ENCODE results near the gene CLDN34.

Gene CLDN34, protein sequence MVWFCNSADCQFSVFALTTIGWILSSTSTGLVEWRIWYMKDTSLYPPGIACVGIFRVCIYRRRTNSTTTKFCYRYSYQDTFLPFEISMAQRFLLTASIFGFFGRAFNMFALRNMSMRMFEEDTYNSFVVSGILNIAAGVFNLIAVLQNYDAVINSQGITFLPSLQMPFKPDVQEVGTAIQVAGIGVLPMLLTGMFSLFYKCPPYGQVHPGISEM

DNA sequence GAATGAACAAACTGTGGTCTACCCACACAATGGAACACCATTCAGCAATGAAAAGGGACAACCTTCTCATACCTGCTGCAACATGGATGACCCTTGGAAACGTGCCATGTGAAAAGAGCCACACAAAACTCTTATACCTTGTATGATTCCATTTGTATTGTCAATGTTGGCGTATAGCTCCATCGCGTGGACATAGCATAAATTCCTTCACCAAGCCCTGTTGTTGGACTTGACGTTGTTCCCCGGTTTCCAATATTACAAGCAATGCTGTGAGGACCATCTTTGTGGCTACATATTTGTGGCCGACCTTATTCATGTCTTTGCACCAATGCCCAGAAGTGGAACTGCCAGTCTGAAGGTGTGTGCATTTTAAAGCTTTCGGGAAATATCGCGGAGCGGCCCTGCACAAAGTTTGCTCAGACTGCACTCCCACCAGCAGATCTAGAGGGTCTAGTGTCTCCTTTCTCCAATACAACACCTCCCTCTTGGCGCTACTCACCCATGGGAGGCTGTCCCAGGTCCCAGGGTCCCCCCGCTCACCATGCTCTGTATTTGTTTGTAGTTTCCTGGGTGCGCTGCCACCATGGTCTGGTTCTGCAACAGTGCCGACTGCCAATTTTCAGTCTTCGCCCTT is at the start of gene CLDN34:
CLDN34 (plus strand) TSS at position 584 of the 634 bp plus-strand sequence; CDS start at position 584, 0 bp downstream.
- DNase-seq (ENCODE audit: low read depth): no peak

DNA sequence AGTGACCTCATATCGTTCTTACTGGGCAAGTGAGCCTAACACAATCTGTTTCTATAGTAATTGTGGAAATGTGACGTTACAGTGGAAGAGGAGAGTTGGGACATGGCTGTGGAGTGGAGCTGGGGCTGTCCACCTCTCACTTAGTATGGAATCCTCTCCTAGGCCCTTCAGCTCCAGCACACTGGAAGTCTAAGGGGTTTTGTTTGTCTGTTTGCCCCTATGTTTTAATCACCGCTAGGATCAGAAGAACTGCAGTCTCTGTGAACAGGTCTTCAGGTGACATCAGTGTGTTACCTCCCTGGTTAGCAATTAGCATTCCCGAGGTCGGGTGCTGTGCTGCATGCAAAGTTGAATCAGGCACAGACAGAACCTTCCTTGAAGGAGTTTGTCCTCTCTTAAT is 49.3 kb upstream of the CLDN34 start:
- no peak for DNase-seq (ENCODE audit: low read depth)

GRCh38 chrX:9919632-9920172 is 47.5 kb upstream of the CLDN34 start:
- no peak for DNase-seq (ENCODE audit: low read depth)

DNA sequence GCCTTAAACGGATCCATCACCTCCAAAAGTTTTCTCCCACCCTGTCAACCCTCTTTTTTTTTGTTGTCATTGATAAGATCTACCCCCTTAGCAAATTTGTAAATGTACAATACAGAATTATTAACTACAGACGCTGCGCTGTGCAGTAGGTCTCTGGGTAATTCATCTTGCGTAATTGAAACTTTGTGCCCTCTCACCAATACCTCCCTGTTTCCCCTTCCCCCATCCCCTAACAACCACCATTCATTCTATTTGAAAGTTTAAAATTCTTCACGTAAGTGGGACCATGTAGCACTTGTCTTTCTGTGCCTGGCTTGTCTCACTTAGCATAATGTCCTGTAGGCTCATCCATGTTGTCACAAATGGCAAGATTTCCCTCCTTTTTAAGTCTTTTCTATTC is 45.8 kb upstream of the CLDN34 start:
- no peak for DNase-seq (ENCODE audit: low read depth)

DNA sequence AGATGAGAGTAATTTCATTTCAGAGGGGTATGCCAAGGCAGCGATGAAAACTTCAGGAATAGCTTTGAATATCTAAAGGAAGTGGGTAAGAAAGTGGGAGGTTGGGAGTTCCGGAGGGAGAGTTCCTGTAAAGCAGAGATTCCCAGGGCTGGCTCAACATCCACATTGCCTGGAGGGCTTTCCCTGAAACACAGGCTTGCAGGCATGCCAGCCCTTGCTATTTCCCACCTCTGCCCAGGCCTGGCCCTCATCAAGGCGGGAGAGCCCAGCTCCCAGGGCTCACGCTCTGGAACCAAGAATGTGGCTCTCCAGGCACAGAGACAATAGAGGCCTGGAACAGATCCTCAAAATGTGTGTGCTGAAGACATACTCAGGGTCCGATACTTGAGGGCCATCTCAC is 43.8 kb upstream of the CLDN34 start:
- no peak for DNase-seq (ENCODE audit: low read depth)

GRCh38 chrX:9926002-9926401 is 41.2 kb upstream of the CLDN34 start:
- no peak for DNase-seq (ENCODE audit: low read depth)

DNA sequence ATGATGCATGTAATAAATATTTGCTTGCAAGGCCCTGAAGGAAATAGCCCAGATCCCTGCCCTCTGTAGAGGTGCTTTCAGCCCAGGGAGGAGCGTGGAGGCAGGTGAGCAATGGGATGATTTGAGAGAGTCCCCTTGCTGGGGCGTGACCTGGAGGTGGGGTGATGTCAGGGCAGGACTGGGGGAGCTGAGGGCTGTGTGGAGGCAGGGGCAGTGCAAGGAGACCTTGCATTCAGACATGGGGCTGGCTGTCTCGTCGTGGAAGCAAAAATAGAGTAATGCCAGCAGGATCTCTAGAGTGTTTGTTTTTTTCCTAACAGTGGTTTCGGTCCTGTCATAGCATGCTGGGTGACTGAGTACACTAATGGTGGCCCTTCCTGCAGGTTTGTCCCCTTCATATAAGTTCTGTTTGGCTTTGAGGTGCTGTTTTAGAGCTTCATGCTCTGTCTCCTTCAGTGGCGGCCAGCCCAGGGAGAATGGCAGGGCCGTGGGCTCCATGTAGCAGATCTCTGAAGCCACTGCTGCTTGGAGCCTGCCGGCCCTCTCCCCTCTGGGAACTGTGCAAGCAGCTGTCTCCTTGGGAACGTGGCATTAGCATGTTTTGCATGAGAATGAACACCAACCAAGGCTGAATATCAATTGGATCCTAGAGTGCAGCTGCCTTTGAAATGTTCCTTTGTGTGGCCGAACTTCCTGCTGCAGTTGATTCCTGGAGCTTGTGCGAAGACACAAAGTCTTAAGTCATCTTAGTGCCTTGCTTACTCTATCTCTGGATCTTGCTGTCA is 39.3 kb upstream of the CLDN34 start:
- DNase-seq (ENCODE audit: low read depth): no peak

- no peak for DNase-seq (ENCODE audit: low read depth)
Measured at GRCh38 chrX:9935436-9935835, 31.7 kb upstream of the CLDN34 start.

DNA sequence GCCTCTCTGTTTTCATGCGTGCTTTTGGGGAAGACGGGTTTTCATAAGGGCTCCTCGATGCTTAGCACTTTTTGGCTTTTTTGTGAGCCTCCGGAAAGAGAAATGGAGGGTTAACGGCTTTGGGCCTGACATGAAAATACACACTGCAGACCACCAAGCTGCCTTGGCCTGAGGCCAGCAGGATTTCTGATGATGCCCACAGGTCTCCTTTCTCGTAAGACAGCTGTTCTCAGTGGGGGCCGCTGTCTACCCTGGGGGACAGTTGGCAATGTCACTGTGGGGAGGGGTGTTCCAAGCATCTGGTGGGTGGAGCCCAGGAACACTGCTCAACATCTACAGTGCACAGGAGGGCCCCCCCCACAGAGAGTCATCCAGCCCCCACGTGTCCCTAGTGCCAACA is 29.4 kb upstream of the CLDN34 start:
- no peak for DNase-seq (ENCODE audit: low read depth)

DNA sequence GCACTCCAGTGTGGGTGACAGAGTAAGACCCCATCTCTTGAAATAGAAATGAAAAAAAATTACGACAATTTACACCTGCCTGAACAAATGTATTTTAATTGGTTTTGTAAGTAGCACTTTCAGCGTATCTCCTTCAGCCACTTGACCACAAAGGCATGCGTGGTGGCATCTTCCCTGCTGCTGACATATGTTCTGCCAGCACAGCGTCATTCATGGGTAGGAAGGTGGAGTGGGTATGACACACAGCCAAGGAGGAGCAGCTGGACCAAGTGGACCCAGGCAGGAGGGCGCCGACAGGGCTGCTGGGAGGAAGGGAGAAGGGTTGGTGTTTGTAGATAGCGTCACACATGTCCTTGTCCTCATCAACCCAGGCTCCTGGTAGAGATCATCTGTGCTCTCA is 28.6 kb upstream of the CLDN34 start:
- no peak for DNase-seq (ENCODE audit: low read depth)

DNA sequence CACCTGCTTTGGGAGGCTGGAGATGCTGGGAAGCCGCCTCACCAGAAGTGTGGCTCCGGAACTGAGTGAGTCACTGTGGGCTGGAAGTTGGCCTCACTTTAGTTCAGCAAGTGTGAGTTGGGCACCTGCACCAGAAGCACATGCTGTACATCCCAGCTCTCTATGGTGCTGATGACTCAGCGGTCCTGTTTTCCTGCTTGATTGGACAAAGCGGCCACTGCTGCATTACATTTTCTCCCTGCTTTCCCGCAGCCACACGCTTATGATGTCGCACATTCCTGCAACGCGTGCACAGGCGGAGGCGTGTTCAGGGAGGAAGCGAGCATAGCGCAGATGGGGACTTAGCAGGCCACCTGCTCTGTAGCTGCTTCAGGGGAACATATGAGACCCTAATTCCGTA is 26.7 kb upstream of the CLDN34 start:
- DNase-seq (ENCODE audit: low read depth): no peak

- DNase-seq (ENCODE audit: low read depth): peak; percentile 63
Measured at GRCh38 chrX:9942086-9942485, 25.1 kb upstream of the CLDN34 start.

DNA sequence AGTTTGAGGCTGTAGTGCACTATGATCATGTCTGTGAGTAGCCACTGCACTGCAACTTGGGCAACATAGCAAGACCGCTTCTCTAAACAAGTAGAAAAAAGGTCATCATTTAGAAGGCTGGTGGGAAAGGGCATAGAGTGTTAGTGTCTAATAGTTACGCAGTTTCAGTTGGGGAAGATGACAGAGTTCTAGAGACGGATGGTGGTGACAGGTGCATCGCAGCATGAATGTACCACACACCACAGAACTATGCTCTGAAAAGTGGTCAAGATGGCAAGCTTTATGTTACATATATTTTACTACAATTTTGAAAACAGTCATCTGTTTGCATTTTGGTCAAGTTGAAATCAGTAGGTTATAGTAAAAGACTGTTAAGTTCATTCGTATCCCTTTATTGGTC is 23.7 kb upstream of the CLDN34 start:
- no peak for DNase-seq (ENCODE audit: low read depth)

GRCh38 chrX:9947131-9947794 is 19.9 kb upstream of the CLDN34 start:
- DNase-seq (ENCODE audit: low read depth): no peak

DNA sequence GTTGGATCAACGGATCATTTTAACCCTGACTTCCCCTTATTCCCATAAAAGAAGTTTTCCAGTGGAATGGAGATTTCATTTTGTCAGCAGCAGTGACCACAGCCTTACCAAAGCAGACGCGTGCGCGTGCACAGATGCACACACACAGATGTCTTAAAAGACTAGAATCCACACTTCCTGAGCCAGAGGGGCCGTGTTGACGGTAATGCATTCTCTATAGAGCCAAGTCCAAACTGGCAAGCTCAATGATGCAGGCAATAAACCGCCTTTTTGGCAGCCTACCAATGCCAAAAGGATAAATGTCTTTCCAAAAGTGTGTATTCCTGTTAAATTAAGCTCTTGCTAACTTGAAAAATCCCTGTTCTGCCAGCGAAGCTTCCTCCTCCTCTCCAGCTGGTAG is 18.8 kb upstream of the CLDN34 start:
- DNase-seq (ENCODE audit: low read depth): no peak

DNA sequence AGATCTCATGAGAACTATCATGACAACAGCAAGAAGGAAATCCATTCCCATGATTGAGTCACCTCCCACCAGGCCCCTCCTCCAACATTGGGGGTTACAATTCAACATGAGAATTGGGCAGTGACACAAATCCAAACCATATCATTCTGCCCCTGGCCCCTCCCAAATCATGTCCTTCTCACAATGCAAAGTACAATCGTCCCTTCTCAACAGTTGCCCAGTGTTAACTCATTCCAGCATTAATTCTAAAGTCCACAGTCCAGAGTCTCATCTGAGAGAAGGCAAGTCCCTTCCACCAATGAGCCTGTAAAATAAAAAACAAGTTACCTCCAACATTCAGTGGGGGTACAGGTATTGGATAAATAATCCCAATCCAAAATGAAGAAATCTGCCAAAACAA is 14.9 kb upstream of the CLDN34 start:
- DNase-seq (ENCODE audit: low read depth): no peak

DNA sequence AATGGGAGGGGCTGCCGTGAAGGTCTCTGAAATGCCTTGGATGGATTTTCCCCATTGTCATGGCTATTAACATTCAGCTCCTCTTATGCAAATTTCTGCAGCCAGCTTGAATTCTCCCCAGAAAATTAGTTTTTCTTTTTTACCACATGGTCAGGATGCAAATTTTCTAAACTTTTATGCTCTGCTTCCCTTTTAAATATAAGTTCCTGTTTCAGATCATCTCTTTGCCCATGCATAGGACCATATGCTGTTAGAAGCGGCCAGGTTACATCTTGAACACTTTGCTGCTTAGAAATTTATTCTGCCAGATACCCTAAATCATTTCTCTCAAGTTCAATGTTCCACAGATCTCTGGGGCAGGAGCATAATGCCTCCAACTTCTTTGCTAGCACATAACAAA is 13.8 kb upstream of the CLDN34 start:
- no peak for DNase-seq (ENCODE audit: low read depth)

DNA sequence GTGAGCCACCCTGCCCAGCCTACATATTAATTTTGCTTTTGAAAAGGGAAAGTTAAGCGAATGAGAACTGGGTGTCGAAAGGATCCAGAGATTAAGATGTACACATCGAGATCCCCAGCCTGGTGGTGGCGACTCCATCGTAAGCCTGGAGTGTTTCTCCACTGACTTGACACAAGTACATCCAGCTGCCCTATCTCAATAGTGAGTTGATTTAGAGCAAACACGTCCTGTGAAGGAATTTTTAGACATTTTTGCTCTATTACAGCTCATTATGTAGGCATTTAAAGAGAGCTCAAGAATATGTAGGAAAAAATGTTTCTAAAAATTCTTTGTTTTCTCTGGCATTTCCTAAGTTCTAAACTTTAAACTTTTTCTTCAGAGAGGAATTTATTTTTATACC is 11.7 kb upstream of the CLDN34 start:
- no peak for DNase-seq (ENCODE audit: low read depth)

DNA sequence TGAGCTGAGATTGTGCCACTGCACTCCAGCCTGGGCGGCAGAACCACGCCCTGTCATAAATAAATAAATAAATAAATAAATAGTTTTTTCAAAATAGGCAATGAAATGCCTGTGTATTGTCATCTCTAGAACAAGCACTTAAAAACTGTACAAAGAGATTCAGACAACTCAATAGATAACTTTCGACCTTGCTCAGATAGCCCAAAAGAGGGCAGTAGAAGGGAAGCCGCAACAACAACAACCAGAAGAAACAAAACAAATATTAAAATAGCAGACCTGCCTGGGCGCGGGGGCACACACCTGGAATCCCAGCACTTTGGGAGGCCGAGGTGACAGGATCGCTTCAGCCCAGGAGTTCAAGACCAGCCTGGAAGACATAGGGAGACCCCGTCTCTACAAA is 9.4 kb upstream of the CLDN34 start:
- DNase-seq (ENCODE audit: low read depth): no peak

DNA sequence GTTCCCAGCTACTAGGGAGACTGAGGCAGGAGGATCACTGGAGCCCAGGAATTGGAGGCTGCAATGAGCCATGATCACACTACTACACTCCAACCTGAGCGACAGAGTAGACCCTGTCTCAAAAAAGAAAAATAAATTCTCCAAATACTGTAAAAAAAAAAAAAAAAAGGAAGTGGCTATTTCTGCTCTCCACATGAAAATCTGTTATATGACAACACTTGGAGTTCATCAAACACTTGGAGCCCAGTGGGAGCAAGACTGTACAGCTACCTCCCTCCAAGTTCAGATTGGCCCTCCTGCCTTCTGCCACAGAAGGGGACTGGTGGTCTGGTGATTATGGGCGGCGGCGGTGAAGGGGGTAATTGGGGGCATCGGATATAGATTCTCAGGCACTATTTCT is 9.0 kb upstream of the CLDN34 start:
- DNase-seq (ENCODE audit: low read depth): no peak

- no peak for DNase-seq (ENCODE audit: low read depth)
Measured at GRCh38 chrX:9961750-9962149, 5.4 kb upstream of the CLDN34 start.

DNA sequence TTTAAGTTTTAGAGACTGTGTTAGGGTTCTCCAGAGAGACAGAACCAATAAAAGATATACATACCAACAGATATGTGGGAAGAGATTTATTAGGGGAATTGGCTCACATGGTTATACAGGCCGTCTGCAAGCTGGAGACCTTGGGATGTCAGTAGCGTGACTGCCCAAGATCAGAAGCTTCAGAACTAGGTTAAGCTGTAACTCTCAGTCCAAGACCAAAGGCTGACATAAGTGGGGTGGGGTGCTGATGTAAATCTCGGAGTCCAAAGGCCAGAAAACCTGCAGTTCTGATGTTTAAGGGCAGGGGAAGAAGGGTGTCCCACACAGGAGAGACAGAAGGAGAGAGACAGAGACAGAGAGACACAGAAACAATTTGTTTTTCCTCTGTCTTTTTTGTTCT is 10.5 kb downstream of the CLDN34 start:
- no peak for DNase-seq (ENCODE audit: low read depth)

DNA sequence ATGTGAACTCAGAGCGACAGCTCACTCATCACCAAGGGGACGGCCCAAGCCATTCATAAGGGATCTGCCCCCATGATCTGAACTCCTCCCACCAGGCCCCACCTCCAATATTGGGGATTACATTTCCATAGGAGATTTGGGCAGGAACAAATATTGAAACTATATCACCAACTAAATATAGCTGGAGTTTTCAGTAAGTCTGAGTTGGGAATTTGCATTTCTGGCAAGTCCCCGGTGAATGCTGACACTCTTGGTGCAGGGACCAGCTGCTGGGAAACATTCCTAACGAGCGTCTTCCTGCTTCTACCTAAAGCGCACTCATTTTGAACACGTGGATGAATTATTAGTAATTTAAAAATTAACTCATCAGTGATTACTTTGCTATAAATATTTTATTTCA is 13.2 kb downstream of the CLDN34 start:
- DNase-seq (ENCODE audit: low read depth): no peak

All from activated T-cell treated with anti-CD3 and anti-CD28 coated beads for 48 hours (primary cell).